GM10847 (cell line): Measurements from ENCODE around the gene CRKL.

Experiments used
- POLR2A ChIP-seq: IDR thresholded peaks from 2 replicates; pipeline ENCODE4 v1.6.1; 2011; ENCODE audit not compliant: insufficient read length; ENCODE audit errors: extremely low read depth

The CRKL gene

DNA sequence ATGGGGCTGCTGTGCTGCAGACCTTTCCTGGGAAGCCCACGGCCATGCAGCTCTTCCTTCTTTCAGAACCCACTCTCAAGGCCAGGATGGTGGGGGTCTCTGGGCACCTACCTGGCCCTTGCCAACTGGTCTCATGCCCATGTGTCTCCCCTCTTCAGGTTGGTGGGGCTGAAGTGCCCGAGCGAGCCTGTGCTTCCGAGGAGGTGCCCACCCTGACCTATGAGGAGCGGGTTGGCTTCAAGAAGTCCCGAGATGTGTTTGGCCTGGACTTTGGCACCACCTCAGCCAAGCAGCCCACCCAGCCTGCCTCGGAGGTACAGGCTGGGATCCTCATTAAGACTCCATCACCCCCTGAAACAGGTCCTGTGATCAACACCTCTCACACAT lies 74.8 kb downstream of the CRKL start:
- no peak for TF ChIP-seq POLR2A

DNA sequence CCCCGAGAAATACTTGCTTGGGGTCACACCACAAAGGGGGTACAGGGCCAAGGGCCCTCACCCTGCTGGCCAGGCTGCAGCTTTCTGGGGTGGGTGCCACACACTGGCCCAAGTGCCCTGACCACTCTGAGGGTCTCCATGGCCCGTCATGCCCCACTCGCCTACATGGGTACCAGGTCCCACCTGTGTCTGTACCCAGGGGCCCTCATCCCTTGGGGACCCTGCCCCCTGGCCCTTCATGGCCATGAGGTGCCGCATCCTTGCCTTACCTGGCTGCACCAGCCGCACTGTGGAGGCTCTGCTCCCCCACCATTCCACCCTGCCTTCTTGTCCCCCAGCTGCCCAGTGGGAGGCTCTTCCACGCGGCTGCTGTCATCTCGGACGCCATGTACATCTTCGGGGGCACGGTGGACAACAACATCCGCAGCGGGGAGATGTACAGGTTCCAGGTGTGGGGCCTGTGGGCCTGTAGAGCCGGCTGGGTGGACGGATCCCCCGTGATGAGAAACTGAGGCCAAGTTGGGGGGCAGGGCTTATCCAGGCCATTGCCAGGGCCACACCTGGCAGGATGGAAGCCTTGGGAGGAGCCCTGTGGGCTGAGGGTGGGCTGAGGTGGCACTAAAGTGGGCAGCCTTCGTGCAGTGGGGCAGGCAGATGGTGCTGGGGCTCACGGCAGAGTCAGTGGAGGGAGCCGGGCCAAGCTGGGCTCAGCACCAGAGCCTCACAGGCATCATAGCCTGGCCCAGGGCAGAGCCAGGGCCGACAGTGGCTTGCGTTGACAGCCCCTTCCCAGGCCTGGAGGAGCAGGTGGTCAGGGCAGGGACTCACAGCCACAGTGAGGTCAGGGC lies 75.5 kb downstream of the CRKL start:
- TF ChIP-seq POLR2A, result no peak

DNA sequence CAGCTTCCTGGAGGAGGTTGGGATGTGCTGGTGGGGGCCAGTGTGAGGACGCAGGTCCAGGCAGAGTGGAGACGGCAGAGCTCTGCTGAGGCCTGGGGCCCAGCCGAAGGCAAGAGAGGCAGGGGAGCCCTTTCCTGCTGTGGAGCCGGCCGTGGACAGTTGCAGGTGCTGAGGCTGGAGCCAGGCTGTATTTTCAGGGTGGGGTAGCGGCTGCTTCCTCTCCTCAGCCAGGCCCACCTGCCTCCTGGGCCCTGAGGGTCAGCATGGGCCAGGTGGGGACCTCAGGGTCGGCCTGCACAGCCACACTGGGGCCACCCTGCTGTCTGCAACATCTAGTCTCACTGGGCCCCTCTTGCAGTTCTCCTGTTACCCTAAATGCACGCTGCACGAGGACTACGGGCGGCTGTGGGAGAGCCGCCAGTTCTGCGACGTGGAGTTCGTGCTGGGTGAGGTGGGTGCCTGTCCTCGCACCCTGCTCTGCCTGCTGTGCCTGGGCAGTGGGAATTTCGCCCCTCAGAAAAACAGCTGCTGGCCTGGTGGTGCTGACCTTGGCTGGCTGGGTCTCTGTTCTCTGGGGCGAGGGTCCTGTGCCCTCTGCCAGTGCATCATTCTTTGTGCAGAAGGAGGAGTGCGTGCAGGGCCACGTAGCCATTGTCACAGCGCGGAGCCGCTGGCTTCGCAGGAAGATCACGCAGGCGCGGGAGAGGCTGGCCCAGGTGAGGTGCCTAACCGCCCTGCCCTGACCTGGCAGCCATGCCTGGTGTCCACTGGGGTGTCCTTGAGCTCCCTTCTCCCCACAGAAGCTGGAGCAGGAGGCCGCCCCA lies 76.3 kb downstream of the CRKL start:
- no peak for TF ChIP-seq POLR2A

DNA sequence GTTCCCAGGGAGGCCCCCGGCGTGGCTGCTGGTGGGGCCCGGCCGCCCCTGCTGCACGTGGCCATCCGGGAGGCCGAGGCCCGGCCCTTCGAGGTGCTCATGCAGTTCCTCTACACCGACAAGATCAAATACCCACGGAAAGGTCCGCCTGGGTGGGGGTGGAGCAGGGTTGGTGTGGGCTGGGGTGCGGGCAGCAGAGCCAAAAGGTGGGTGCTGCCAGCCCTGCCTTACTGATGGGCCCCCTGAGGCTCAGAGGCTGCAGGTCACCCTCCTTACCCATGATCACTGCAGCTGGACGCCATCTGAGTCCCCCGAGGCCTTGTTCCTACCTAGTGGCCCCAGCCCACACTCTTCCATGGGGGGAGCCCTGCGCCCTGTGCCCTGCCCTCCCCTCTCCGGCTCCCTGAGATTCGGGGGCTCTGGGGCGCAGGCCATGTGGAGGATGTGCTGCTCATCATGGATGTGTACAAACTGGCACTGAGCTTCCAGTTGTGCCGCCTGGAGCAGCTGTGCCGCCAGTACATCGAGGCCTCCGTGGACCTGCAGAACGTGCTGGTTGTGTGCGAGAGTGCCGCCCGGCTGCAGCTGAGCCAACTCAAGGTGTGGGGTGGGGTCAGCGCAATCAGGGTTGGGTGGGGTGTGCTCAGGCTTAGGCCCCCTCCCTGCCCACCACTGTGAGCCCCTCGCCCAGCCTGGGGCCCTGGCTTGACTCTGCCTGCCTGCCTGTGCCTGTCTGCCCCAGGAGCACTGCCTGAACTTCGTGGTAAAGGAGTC lies 77.1 kb downstream of the CRKL start:
- TF ChIP-seq POLR2A, result no peak

DNA sequence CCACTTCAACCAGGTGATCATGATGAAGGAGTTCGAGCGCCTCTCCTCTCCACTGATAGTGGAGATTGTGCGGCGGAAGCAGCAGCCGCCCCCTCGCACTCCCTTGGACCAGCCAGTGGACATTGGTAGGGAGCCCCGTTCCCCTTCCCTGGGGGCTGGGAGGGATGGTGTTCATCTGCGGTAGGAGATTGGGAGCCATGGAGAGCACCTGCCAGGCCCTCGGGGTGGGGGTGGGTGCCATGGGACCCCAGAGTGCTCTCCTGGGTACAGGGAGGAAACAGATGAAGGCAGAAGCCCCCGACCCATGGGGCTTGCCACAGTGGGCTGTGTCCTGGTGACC lies 77.7 kb downstream of the CRKL start:
- TF ChIP-seq POLR2A, result no peak

DNA sequence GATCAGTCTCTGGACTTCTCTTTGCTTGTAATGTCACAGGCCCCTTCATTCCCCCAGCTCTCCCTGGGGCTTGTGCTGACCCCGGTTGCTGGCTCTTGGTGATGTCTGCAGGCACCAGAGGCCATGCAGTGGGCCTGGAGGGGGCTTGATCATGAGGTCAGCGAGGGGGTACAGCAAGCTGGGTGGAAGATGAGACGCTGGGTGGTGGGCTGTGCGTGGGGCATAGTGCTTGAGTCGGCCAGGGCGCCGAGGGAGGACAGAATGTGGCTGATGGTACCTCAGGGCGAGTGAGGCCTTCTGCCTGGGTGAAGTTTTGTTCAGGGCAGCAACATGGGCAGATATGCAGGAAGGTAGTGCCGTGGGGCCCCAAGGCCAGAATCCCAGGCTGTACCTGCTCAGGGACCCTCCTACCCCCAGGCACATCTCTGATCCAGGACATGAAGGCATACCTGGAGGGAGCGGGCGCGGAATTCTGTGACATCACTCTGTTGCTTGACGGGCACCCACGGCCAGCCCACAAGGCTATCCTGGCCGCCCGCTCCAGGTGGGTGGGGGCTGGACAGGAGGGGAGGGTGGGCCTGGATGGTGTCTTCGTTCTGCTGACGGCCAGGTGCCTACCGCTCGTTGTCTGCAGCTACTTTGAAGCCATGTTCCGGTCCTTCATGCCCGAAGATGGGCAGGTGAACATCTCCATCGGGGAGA lies 78.3 kb downstream of the CRKL start:
- TF ChIP-seq POLR2A, result no peak

DNA sequence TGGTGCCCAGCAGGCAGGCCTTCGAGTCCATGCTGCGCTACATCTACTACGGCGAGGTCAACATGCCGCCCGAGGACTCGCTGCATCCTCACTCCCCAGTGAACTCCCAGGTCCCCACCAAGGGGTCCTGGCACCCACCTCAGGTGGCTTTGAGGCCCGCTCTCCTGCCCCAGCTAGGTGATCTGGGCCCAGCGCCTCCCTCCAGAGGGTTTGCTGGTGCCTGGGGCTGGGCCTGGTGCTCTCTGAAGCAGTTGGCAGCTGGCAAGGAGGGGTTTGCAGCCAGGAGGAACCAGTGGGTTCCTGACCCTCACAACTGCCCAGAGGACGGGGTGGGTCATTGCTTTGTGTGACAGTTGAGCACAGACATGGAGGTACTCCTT lies 78.8 kb downstream of the CRKL start:
- TF ChIP-seq POLR2A, result no peak

DNA sequence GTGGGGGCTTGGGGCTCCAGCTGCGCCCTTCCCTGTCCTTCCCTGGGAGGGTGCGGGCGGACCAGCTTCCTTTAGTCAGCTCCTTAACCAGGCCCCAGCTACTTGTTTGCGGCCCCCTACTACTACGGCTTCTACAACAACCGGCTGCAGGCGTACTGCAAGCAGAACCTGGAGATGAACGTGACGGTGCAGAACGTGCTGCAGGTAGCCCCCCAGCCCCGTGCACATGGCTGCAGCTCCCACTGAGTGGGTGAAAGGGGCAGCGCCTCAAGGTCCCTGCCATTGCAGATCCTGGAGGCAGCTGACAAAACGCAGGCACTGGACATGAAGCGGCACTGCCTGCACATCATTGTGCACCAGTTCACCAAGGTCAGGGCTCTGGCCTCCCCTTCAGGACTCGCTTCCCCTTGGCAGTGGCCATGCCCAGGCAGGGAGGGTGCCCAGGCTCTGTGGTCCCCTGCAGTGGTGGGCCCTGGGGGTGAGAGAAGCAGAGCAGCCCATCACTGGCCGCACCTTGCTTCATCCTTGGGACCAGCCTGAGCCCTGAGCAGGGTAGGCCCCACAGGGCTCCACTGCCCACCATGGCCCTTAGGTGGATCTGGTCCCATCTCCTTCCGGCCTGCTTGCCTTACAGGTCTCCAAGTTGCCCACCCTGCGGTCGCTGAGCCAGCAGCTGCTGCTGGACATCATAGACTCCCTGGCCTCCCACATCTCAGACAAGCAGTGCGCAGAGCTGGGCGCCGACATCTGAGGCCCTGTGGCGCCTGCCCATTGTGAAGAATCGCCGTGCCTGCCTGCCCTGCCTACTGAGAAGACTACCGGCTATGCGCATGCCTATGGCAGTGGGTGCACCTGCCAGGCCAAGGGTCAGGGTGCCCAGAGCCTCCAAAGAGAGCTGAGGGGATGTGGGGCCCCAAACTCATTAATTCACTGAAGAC lies 79.7 kb downstream of the CRKL start:
- TF ChIP-seq POLR2A, result no peak

DNA sequence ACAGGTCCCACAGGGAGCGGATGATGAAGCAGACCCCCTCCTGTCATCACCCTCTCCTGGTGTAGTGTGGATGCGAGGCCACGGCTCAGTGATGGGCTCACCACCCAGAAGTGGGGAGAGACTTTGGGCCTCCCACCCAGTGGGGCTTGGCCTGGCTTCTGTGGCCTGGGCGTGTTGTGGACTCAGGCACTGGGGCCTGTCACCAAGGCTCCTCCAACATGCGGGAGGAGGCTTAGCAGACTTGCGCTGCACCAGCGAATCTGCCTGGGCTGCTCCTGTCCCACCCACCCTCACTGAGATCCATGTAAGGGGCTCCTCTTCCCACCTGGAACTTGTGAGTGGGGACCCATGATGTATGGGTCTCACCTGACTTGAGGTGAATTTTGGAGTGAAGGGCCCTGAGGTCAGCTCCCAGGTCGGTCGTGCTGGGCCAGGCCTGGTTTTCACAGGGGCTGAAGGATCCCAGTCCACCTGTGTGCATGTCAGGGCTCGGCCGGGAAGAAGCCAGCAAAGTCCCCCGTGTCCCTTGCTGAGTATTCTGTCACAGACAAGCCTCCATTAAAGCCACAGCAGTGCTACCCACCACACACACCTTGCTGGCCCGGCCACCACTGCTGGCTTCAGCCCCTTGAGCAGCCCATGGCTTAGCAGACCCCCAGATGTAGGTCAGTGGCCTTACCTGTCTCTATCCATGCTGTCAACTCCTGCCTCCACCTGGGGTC lies 80.5 kb downstream of the CRKL start:
- no peak for TF ChIP-seq POLR2A

DNA sequence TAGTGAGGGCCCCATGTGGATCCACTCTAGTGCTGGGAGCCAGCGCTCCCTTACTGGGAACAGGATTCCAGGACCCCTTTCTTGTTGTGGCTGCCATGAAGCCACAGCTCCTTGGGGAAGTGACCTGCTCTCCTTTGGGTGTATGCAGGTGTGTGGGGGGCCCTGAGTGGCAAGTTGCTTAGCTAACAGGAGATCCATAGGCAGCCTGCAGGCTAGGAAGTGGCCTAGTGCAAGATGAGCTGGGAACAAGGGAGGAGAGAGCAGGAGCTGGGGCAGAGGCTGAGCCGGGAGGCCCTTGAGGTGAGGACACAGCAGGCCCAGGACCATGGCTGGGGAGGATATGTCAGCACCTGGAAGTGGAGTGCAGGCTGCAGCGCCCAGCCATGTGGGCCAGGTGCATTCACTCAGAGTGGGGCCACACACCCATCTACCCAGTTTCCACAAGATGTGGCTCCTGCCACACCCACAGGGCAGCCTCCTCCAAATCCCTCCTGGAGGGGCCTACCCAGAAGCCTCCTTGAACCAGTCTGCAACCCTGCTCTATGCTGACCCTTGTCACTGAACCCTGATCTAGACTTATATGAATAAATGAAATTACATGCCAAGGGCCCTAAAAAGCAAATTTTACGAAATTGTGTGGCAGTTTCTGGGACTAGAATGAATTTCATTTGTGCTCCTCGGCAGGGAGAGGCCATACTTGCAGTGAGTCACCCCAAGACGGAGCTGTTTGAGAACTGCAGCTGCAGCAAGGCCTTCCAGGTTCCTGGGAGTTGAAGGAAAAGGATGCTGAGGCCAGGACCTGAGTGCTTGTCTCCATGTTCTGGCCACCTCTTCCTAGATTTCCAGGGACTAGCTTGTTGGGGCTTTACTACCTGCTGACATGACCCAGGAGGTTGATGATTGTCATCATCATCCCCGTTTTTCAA lies 81.5 kb downstream of the CRKL start:
- no peak for TF ChIP-seq POLR2A

DNA sequence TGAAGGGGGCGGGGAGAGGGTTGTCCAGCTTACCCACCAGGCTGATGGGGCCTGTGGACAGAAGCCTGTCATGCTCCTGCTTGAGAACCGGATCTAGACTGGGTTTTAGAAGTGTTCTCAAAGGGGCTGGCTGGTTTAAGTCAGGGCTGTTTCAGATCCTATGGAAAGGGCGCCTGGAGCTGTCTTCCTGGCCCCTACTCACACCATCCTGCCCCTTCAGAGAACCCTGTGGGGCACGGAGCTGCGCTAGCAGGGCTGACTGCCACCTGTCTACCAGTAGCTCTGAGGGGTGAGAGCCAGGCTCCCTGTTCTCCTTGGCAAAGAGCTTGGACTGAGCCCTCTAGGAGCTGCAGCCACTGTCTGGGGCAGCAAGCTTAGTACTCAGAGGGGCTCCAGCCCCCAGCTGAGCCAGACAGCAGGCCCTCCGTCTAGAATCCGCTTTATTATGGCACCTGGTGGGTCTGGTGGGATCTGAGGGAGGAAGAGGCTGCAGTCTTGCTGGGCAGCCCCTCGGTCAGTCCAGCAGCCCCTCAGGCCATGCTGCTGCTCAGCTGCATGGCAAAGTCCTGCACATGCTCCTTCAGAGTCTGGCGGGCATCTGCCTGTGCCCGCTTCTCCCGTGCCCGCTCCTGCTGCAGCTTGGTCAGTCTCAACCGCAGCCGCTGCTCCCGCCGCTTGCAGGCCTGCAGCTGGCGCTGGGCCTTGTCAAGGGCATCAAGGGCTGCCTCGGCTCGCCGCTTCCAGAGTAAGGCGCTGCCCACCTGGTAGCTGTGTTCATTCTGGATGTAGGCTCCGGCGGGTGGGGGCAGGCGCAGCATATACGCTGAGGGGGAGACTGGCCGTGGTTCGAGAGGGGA lies 82.4 kb downstream of the CRKL start:
- TF ChIP-seq POLR2A, result no peak

DNA sequence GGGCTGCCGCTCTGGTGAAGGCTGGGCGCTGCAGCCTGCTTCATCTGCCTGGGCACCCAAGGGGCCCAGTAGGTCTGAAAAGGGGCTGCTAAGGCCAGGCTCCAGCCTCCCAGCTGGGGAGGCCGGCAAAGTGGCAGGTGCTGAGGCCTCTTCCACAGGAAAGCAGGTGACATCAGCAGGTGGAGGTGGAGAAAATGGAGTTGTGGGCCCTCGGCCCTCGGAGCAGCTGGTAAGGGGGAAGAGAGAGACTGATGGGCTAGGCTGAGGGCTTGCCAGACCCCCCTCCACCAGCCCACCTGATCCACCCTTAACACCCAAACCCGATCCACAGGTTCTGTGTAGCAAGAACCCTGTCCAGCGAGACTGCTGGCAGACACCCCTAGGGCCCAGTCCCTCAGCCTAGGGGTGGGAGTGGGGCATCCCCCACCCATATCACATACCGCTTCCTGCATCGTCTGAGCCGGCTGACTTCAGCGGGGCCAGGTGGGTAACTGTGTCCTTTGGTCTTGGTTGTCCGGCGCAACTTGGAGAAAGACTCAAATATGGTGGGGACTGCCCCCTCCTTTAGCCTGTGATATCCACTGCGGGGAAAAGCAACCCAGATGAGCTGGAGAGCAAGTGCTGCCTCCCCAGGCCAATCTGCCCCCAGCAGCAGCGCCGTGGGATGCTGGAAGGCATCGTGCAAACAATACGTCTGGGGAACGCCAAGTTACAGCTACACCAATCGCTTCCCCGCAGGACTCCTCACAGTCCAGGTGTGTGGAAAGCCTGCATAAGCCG lies 83.2 kb downstream of the CRKL start:
- no peak for TF ChIP-seq POLR2A
